K562 (cell line): ENCODE data around the gene MINK1. TPM values are rescaled to one million over a fixed set of nuclear protein-coding genes. Genes with fewer than 3 reads are reported as not detected.

Source experiments
- ATAC-seq: fragments of 200-7000 bp; cut with Tn5 transposase; 3 replicates; pipeline ENCODE4 v1.9.1; 2020; ENCODE audit warnings: moderate library complexity
- BruUV-seq: library from RNA; stranded (reverse); fragments of 400-500 nt; replicated peaks from 2 replicates; lab custom pipeline; 2021; lab: Mats Ljungman, UMichigan
- CTCF ChIA-PET: fragments of 300-600 bp; formaldehyde crosslinking; extraction: SDS; loops from one replicate; lab custom pipeline; 2021; ENCODE audit warnings: low intra/inter-chr PET ratio; lab: Yijun Ruan, JAX
- POLR2A ChIA-PET: fragments of 300-600, 350-650 bp; sonication (Branson Sonifier 250); formaldehyde crosslinking; extraction: SDS; loops from one replicate; lab custom pipeline; 2021; ENCODE audit warnings: antibody characterized with exemption, inconsistent platforms; lab: Yijun Ruan, JAX
- DNase-seq, 4 experiments: peaks; one replicate each; pipeline versions ENCODE4 v3.0.0 to v3.0.0-alpha.2; 2011 to 2018; ENCODE audit warnings: low spot score in 3 of 4, mixed read lengths in 3 of 4; ENCODE audit errors: extremely low read depth in 1 of 4
- FAIRE-seq: peaks from 2 replicates; lab custom pipeline; 2011; peaks lifted over from hg19 to GRCh38; lab: Jason Lieb, UNC
- H2AFZ ChIP-seq: 2 replicates; pipeline ENCODE4 v1.6.0; 2011; ENCODE audit warnings: low read depth, low read length, control low read depth, inconsistent platforms
- H3K27ac ChIP-seq: fragments of 200-600 bp; 3 replicates; pipeline ENCODE4 v1.8.0; 2011; ENCODE audit warnings: low read depth, mild to moderate bottlenecking, control low read depth, inconsistent platforms, low read length, moderate library complexity, mixed read lengths; ENCODE audit errors: extremely low read depth
- H3K27me3 ChIP-seq, 2 experiments: fragments of 300-600 bp in 1 of 2; 2 replicates in 1 of 2; 3 replicates in 1 of 2; pipeline versions ENCODE4 v1.6.0 to v1.8.0; 2011; ENCODE audit warnings: inconsistent platforms in 2 of 2, low read length in 2 of 2, mild to moderate bottlenecking in 1 of 2, mixed read lengths in 1 of 2, moderate library complexity in 1 of 2; ENCODE audit not compliant: control insufficient read depth in 2 of 2, insufficient read depth in 2 of 2
- H3K36me3 ChIP-seq: fragments of 300-600 bp; 3 replicates; pipeline ENCODE4 v1.8.0; 2011; ENCODE audit warnings: mild to moderate bottlenecking, low read length, inconsistent platforms; ENCODE audit not compliant: control insufficient read depth, insufficient read depth
- H3K4me1 ChIP-seq, 2 experiments: fragments of 200-600 bp in 1 of 2; replicated peaks in 1 of 2; 2 replicates in 1 of 2; 3 replicates in 1 of 2; pipeline versions ENCODE4 v1.5.1 to v1.8.0; 2011; ENCODE audit warnings: inconsistent platforms in 2 of 2, low read length in 2 of 2, mild to moderate bottlenecking in 1 of 2, mixed read lengths in 1 of 2, moderate library complexity in 1 of 2; ENCODE audit not compliant: control insufficient read depth in 2 of 2, insufficient read depth in 2 of 2
- H3K4me2 ChIP-seq: 2 replicates; pipeline ENCODE4 v1.6.1; 2011; ENCODE audit warnings: low read length, control low read depth, inconsistent platforms, mixed read lengths; ENCODE audit not compliant: insufficient read depth
- H3K4me3 ChIP-seq: fragments of 200-600 bp; sonication (generic), shearing (Covaris generic); 2 replicates; pipeline ENCODE4 v1.5.1; 2016; ENCODE audit warnings: control low read depth, inconsistent platforms
- H3K79me2 ChIP-seq: fragments of 200-600 bp; 3 replicates; pipeline ENCODE4 v1.8.0; 2011; ENCODE audit warnings: low read length, inconsistent platforms; ENCODE audit not compliant: control insufficient read depth, insufficient read depth
- H3K9ac ChIP-seq, 2 experiments: 2 replicates each; pipeline versions ENCODE4 v1.6.0 to v1.6.1; 2011; ENCODE audit warnings: low read depth in 2 of 2, low read length in 2 of 2, control low read depth in 1 of 2, inconsistent platforms in 1 of 2, mild to moderate bottlenecking in 1 of 2, mixed read lengths in 1 of 2; ENCODE audit not compliant: insufficient read depth in 1 of 2
- H3K9me1 ChIP-seq: one replicate; pipeline ENCODE4 v1.6.0; 2011; ENCODE audit warnings: inconsistent platforms, mild to moderate bottlenecking, low read length, moderate library complexity; ENCODE audit not compliant: control insufficient read depth, insufficient read depth
- H3K9me3 ChIP-seq: replicated peaks from 2 replicates; pipeline ENCODE4 v1.5.1; 2011; ENCODE audit warnings: low read depth, low read length, inconsistent platforms; ENCODE audit not compliant: control insufficient read depth, insufficient read depth
- H4K20me1 ChIP-seq: replicated peaks from 2 replicates; pipeline ENCODE4 v1.6.1; 2011; ENCODE audit warnings: low read length, inconsistent platforms, mixed read lengths; ENCODE audit not compliant: control insufficient read depth, insufficient read depth
- DLX4 ChIP-seq: fragments of 250-450 bp; sonication (Bioruptor Pico); IDR thresholded peaks from 2 replicates; pipeline ENCODE4 v1.6.1; 2021; ENCODE audit warnings: mild to moderate bottlenecking
- FIP1L1 ChIP-seq: fragments of 200-400 bp; formaldehyde crosslinking; IDR thresholded peaks from 2 replicates; pipeline ENCODE4 v1.6.1; 2018; ENCODE audit warnings: mild to moderate bottlenecking, low read depth, low read length; ENCODE audit not compliant: poor library complexity, severe bottlenecking
- SMC3 ChIP-seq: conservative IDR thresholded peaks from 2 replicates; pipeline ENCODE4 v1.6.1; 2011; ENCODE audit warnings: low read depth, low read length, improper control_type of control experiment; ENCODE audit not compliant: insufficient read depth
- TAF7 ChIP-seq: fragments of 450-650 bp; IDR thresholded peaks from 2 replicates; pipeline ENCODE4 v1.6.1; 2016; ENCODE audit warnings: missing genetic modification characterization, missing compliant biosample characterization
- TARDBP ChIP-seq: fragments of 450-650 bp; IDR thresholded peaks from 2 replicates; pipeline ENCODE4 v1.6.1; 2016
- ZNF146 ChIP-seq: IDR thresholded peaks from one replicate; pipeline ENCODE4 v1.6.1; 2018; ENCODE audit warnings: missing compliant biosample characterization; ENCODE audit not compliant: unreplicated experiment
- ZNF431 ChIP-seq: sonication (generic); formaldehyde crosslinking; IDR thresholded peaks from 2 replicates; pipeline ENCODE4 v1.8.0; 2022; ENCODE audit warnings: mild to moderate bottlenecking, missing genetic modification reagents
- WGBS: fragments of 100-300 bp; shearing (Covaris generic); methylation state at CpG from one replicate; pipeline ENCODE4 v1.1.6; 2016; ENCODE audit warnings: low coverage, mixed read lengths; ENCODE audit not compliant: insufficient coverage; ENCODE audit errors: missing lambda C conversion rate; 5-methylcytosine and 5-hydroxymethylcytosine counted together
- in situ Hi-C: fragments of 300-500 bp; cut with MboI; formaldehyde crosslinking; loops from 4 replicates; pipeline ENCODE4 v1.15.0; 2018; ENCODE audit warnings: inconsistent platforms, mixed read lengths
- intact Hi-C: fragments of 100-400 bp; cut with micrococcal nuclease; formaldehyde crosslinking; loops from 2 replicates; pipeline ENCODE4 v1.14.2; 2022
- polyA plus RNA-seq, 8 experiments: library from polyadenylated mRNA; depleted of rRNA in 4 of 8; stranded (reverse) in 5 of 8; unstranded in 3 of 8; fragments of >200 nt; fragmentation: Nextera tagmentation in 2 of 8; fragmentation: Illumina TruSeq in 1 of 8; extraction: Ambion mirVana in 2 of 8; extraction: Trizol in 1 of 8; gene quantifications; 2 replicates each; pipeline versions ENCODE4 v1.2.1 to v1.2.3, GENCODE V29; 2011 to 2014; ENCODE audit warnings: inconsistent platforms in 1 of 8, missing spikeins in 1 of 8
- total RNA-seq, 7 experiments: library from RNA; depleted of rRNA in 6 of 7; stranded (reverse); fragments of >200 nt in 6 of 7; fragmentation: Illumina TruSeq in 2 of 7; extraction: Trizol in 2 of 7; gene quantifications; 2 replicates each; pipeline versions ENCODE4 v1.2.1 to v1.2.3, GENCODE V29; 2011 to 2021; ENCODE audit warnings: low replicate concordance in 1 of 7
- TF ChIP-seq, protein P1 (sequence below), 2 experiments: fragments of 450-650 bp in 1 of 2; sonication (generic) in 1 of 2; formaldehyde crosslinking in 1 of 2; IDR thresholded peaks; 2 replicates each; pipeline versions ENCODE4 v1.7.1 to v1.9.0; 2016 to 2022; ENCODE audit warnings: inconsistent platforms in 1 of 2, mild to moderate bottlenecking in 1 of 2, missing genetic modification reagents in 1 of 2
- TF ChIP-seq, protein P2 (sequence below): fragments of 450-650 bp; formaldehyde crosslinking; IDR thresholded peaks from 2 replicates; pipeline ENCODE4 v1.4.0; 2020; ENCODE audit warnings: mild to moderate bottlenecking, moderate library complexity

MINK1 gene
- total and polyA plus RNA-seq, 9 of the 15 experiments (the other 6 are each of a cell fraction or from before 2014, with no cell fraction given) = 0.11 to 54.2 (median 14.9) TPM

DNA sequence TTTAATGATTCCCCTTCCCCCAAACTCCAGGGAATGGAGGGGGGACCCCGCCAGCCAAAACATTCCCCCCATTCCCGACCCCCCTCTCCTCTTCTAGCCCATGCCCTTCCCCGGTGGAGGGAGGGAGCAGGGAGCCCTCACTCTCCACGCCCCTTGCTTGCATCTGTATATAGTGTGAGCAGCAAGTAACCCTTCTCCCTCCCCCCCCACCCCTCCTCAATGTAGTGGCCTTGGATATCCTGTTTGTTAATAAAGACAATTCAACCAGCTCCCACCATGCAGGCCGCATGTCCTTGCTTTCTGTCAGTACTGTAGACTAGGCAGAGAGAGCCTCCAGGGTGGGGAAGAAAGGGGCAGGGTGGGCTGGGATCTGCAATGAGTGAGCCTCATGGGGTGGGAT is 64.6 kb downstream of the MINK1 start:
- in situ Hi-C loops (no loop called here), intact Hi-C loops (no loop called here)
- no TSS peak for BruUV-seq
- Histone ChIP-seq H2AFZ (no peak overlapping the region), H3K9me1 (no peaks in the 10 kb centered on the region), H3K9me3 (no peaks in the 10 kb centered on the region), H3K27ac (no peak overlapping the region), H4K20me1 (no peaks in the 10 kb centered on the region), H3K9ac (no peak overlapping the region), H3K4me2 (no peak overlapping the region), H3K4me3 (no peak overlapping the region), H3K4me1 (peaks cover 7 to 28% of the 10 kb centered on the region in 2 experiments; a peak in 4 of 5 replicates), H3K79me2 (no peaks in the 10 kb centered on the region), H3K36me3 (peaks cover 39% of the 10 kb centered on the region; the same call in 2 of the 3 replicates), H3K27me3 (no peaks in the 10 kb centered on the region)
- ChIA-PET CTCF (no interaction called here), POLR2A (no interaction called here)
- ATAC-seq = no peak
- no peak for DNase-seq
- FAIRE-seq = no peak
- 68% methylated on average over 3 of the region's 5 CpGs for WGBS
- no peak for TF ChIP-seq ZNF146 (CRISPR knock-in tag)
- no peak for TF ChIP-seq TARDBP
- no peak for TF ChIP-seq SMC3
- TF ChIP-seq, protein P1, sequence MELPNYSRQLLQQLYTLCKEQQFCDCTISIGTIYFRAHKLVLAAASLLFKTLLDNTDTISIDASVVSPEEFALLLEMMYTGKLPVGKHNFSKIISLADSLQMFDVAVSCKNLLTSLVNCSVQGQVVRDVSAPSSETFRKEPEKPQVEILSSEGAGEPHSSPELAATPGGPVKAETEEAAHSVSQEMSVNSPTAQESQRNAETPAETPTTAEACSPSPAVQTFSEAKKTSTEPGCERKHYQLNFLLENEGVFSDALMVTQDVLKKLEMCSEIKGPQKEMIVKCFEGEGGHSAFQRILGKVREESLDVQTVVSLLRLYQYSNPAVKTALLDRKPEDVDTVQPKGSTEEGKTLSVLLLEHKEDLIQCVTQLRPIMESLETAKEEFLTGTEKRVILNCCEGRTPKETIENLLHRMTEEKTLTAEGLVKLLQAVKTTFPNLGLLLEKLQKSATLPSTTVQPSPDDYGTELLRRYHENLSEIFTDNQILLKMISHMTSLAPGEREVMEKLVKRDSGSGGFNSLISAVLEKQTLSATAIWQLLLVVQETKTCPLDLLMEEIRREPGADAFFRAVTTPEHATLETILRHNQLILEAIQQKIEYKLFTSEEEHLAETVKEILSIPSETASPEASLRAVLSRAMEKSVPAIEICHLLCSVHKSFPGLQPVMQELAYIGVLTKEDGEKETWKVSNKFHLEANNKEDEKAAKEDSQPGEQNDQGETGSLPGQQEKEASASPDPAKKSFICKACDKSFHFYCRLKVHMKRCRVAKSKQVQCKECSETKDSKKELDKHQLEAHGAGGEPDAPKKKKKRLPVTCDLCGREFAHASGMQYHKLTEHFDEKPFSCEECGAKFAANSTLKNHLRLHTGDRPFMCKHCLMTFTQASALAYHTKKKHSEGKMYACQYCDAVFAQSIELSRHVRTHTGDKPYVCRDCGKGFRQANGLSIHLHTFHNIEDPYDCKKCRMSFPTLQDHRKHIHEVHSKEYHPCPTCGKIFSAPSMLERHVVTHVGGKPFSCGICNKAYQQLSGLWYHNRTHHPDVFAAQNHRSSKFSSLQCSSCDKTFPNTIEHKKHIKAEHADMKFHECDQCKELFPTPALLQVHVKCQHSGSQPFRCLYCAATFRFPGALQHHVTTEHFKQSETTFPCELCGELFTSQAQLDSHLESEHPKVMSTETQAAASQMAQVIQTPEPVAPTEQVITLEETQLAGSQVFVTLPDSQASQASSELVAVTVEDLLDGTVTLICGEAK (IDR thresholded peaks at IDR 0.05) = no peak
- TF ChIP-seq, protein P1 (CRISPR knock-in tag; IDR thresholded peaks at IDR 0.05) = no peak
- TF ChIP-seq, protein P2, sequence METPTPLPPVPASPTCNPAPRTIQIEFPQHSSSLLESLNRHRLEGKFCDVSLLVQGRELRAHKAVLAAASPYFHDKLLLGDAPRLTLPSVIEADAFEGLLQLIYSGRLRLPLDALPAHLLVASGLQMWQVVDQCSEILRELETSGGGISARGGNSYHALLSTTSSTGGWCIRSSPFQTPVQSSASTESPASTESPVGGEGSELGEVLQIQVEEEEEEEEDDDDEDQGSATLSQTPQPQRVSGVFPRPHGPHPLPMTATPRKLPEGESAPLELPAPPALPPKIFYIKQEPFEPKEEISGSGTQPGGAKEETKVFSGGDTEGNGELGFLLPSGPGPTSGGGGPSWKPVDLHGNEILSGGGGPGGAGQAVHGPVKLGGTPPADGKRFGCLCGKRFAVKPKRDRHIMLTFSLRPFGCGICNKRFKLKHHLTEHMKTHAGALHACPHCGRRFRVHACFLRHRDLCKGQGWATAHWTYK (CRISPR knock-in tag) = no peak
- no peak for TF ChIP-seq FIP1L1
- no peak for TF ChIP-seq DLX4 (CRISPR knock-in tag)
- TF ChIP-seq TAF7 (tag) = no peak
- TF ChIP-seq ZNF431 (CRISPR knock-in tag) = no peak
